ENCODE data around the gene KMT5B. TPM values are rescaled to one million over a fixed set of nuclear protein-coding genes. Genes with fewer than 3 reads are reported as not detected.
A peak's percentile ranks its signal among the peaks of the same experiment; 100 is the strongest.

Gene KMT5B
- total and polyA plus RNA-seq, 2 donors (not counting 1 experiment from before 2014, with no cell fraction given): 13.4 to 77.8 TPM

GRCh38 chr11:68142441-68143309 lies 70.4 kb downstream of the KMT5B start:
- H4K20me1 ChIP-seq (ENCODE audit: control insufficient read depth, insufficient read depth, low read length, poor library complexity, severe bottlenecking): no peaks in the 10 kb centered on the region
- Mint-ChIP-seq H3K9me3 (ENCODE audit: insufficient read depth) (no peaks in the 10 kb centered on the region), H3K4me1 (peaks cover 13% of the 10 kb centered on the region), H3K27ac (no peak overlapping the region), H3K27me3 (peaks cover 11% of the 10 kb centered on the region), H3K4me3 (no peak overlapping the region)
- CTCF ChIA-PET: no interaction called here
- H3K9me3 ChIP-seq (ENCODE audit: control extremely low read depth in 1 of 3, control insufficient read depth in 2 of 3, insufficient read depth in 1 of 3, low read length in 2 of 3): no peaks in the 10 kb centered on the region
- no peak overlapping the region for H3K27ac ChIP-seq (ENCODE audit: low read length in 2 of 2)
- H3K9ac ChIP-seq (ENCODE audit: low read length): no peak overlapping the region
- no peak for TF ChIP-seq EZH2 (IDR thresholded peaks at IDR 0.05; ENCODE audit: borderline replicate concordance, insufficient read depth, low read depth, low read length, poor library complexity, severe bottlenecking)
- TF ChIP-seq, protein P1, sequence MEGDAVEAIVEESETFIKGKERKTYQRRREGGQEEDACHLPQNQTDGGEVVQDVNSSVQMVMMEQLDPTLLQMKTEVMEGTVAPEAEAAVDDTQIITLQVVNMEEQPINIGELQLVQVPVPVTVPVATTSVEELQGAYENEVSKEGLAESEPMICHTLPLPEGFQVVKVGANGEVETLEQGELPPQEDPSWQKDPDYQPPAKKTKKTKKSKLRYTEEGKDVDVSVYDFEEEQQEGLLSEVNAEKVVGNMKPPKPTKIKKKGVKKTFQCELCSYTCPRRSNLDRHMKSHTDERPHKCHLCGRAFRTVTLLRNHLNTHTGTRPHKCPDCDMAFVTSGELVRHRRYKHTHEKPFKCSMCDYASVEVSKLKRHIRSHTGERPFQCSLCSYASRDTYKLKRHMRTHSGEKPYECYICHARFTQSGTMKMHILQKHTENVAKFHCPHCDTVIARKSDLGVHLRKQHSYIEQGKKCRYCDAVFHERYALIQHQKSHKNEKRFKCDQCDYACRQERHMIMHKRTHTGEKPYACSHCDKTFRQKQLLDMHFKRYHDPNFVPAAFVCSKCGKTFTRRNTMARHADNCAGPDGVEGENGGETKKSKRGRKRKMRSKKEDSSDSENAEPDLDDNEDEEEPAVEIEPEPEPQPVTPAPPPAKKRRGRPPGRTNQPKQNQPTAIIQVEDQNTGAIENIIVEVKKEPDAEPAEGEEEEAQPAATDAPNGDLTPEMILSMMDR (IDR thresholded peaks at IDR 0.05): no peak
- H3K79me2 ChIP-seq (ENCODE audit: control insufficient read depth, insufficient read depth, low read length): no peaks in the 10 kb centered on the region
- peak overlapping the region; percentile 55 for H2AFZ ChIP-seq (ENCODE audit: insufficient read depth, low read depth, low read length, poor library complexity, severe bottlenecking)
- POLR2A ChIA-PET: no interaction called here
- intact Hi-C loops (cut with micrococcal nuclease): no loop called here
- no peak overlapping the region for H3K4me3 ChIP-seq (ENCODE audit: control extremely low read depth in 1 of 5, extremely low read depth in 1 of 5, insufficient read depth in 1 of 5, low read depth in 2 of 5, low read length in 4 of 5)
- no peak for DNase-seq
- H3K36me3 ChIP-seq (replicated peaks in 1 of 2; ENCODE audit: control extremely low read depth in 1 of 2, control insufficient read depth in 1 of 2, extremely low read depth in 1 of 2, insufficient read depth in 2 of 2, low read length in 1 of 2): no peaks in the 10 kb centered on the region
- peaks cover 14 to 17% of the 10 kb centered on the region in 2 donors for H3K4me1 ChIP-seq (ENCODE audit: control insufficient read depth in 2 of 2, insufficient read depth in 2 of 2, low read length in 2 of 2)
- peak overlapping the region; percentile 58 for H3K4me2 ChIP-seq (replicated peaks; ENCODE audit: low read depth, low read length, poor library complexity, severe bottlenecking)
- peaks cover 0 to 9% (median 2%) of the 10 kb centered on the region in 4 experiments for H3K27me3 ChIP-seq (replicated peaks in 1 of 4; ENCODE audit: control extremely low read depth in 1 of 4, control insufficient read depth in 3 of 4, insufficient read depth in 4 of 4, low read length in 3 of 4)
- WGBS (ENCODE audit: insufficient coverage): 75% methylated on average over 16 of the region's 16 CpGs
- no peak for ATAC-seq (ENCODE audit: low read depth)

DNA sequence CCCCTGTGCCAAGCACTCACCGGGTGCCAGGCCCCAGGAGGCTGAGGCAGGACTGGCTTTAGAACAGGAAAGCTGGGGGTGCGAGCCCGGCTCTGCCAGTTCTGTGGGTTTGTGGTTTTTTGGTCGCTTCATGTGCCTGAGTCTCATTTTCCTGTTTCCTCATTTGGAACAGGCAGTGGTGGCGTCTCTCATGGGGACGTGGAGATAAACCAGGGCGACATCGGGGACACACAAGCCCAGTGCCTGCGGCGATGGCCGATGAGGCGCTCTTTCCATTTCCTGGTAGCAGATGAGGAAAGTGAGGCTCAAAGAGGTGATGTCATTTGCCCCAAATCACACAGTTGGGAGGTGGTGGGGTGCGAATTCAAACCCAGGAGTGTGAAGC lies 71.1 kb downstream of the KMT5B start:
- Histone ChIP-seq H3K27ac (ENCODE audit: low read length in 2 of 2) (no peak overlapping the region), H3K4me2 (replicated peaks; ENCODE audit: low read depth, low read length, poor library complexity, severe bottlenecking) (peak overlapping the region; percentile 58), H3K79me2 (ENCODE audit: control insufficient read depth, insufficient read depth, low read length) (no peaks in the 10 kb centered on the region), H3K9me3 (ENCODE audit: control extremely low read depth in 1 of 3, control insufficient read depth in 2 of 3, insufficient read depth in 1 of 3, low read length in 2 of 3) (no peaks in the 10 kb centered on the region), H3K9ac (ENCODE audit: low read length) (peak overlapping the region; percentile 14), H2AFZ (ENCODE audit: insufficient read depth, low read depth, low read length, poor library complexity, severe bottlenecking) (peak overlapping the region; percentile 55), H3K4me1 (ENCODE audit: control insufficient read depth in 2 of 2, insufficient read depth in 2 of 2, low read length in 2 of 2) (peaks cover 14 to 17% of the 10 kb centered on the region in 2 donors), H3K27me3 (replicated peaks in 1 of 4; ENCODE audit: control extremely low read depth in 1 of 4, control insufficient read depth in 3 of 4, insufficient read depth in 4 of 4, low read length in 3 of 4) (peaks cover 0 to 9% (median 2%) of the 10 kb centered on the region in 4 experiments), H3K36me3 (replicated peaks in 1 of 2; ENCODE audit: control extremely low read depth in 1 of 2, control insufficient read depth in 1 of 2, extremely low read depth in 1 of 2, insufficient read depth in 2 of 2, low read length in 1 of 2) (no peaks in the 10 kb centered on the region), H3K4me3 (ENCODE audit: control extremely low read depth in 1 of 5, extremely low read depth in 1 of 5, insufficient read depth in 1 of 5, low read depth in 2 of 5, low read length in 4 of 5) (no peak overlapping the region), H4K20me1 (ENCODE audit: control insufficient read depth, insufficient read depth, low read length, poor library complexity, severe bottlenecking) (no peaks in the 10 kb centered on the region)
- ChIA-PET POLR2A (no interaction called here), CTCF (no interaction called here)
- H3K27me3 Mint-ChIP-seq: peaks cover 11% of the 10 kb centered on the region
- H3K27ac Mint-ChIP-seq: no peak overlapping the region
- peaks cover 13% of the 10 kb centered on the region for H3K4me1 Mint-ChIP-seq
- no peak for TF ChIP-seq EZH2 (IDR thresholded peaks at IDR 0.05; ENCODE audit: borderline replicate concordance, insufficient read depth, low read depth, low read length, poor library complexity, severe bottlenecking)
- intact Hi-C loops (cut with micrococcal nuclease): no loop called here
- peak overlapping the region; percentile 47 for H3K4me3 Mint-ChIP-seq
- ATAC-seq (ENCODE audit: low read depth) (no peak), DNase-seq (peak; percentile 45)
- under 1% methylated on average over 13 of the region's 13 CpGs for WGBS (ENCODE audit: insufficient coverage)
- no peaks in the 10 kb centered on the region for H3K9me3 Mint-ChIP-seq (ENCODE audit: insufficient read depth)

Data from B cell (primary cell).